HCT116 (cell line): ENCODE data around the gene IL19.

Source experiments
- CTCF ChIP-seq, 3 experiments: fragments of 200-600 bp in 1 of 3; sonication (generic) in 1 of 3; IDR thresholded peaks in 2 of 3; conservative IDR thresholded peaks in 1 of 3; 2 replicates each; pipeline ENCODE4 v1.5.1; 2012 to 2017; ENCODE audit warnings: low read depth in 2 of 3, low read length in 2 of 3, antibody characterized with exemption in 1 of 3, borderline replicate concordance in 1 of 3, control low read depth in 1 of 3, mild to moderate bottlenecking in 1 of 3, mixed read lengths in 1 of 3, mixed run types in 1 of 3, moderate library complexity in 1 of 3; ENCODE audit not compliant: insufficient read depth in 1 of 3
- EZH2 ChIP-seq: fragments of 200-600 bp; sonication (generic); IDR thresholded peaks from 2 replicates; pipeline ENCODE4 v1.6.1; 2017; ENCODE audit warnings: antibody characterized with exemption, mixed run types
- POLR2A ChIP-seq: IDR thresholded peaks from 2 replicates; pipeline ENCODE4 v1.7.0; 2011; ENCODE audit warnings: borderline replicate concordance; ENCODE audit not compliant: insufficient read depth, insufficient read length; ENCODE audit errors: extremely low read depth
- POLR2AphosphoS5 ChIP-seq: IDR thresholded peaks from 2 replicates; pipeline ENCODE4 v1.6.1; 2011; ENCODE audit warnings: mild to moderate bottlenecking, low read depth, low read length, moderate library complexity
- ZNF274 ChIP-seq: fragments of 200-500 bp; sonication (Bioruptor generic); IDR thresholded peaks from 2 replicates; pipeline ENCODE4 v1.6.1; 2014; ENCODE audit warnings: mild to moderate bottlenecking, low read depth, low read length, inconsistent platforms

- TF ChIP-seq CTCF (IDR thresholded peaks at IDR 0.05 in 2 of 3, conservative IDR thresholded peaks at IDR 0.05 in 1 of 3; ENCODE audit: borderline replicate concordance in 1 of 3, insufficient read depth in 1 of 3, low read depth in 2 of 3, low read length in 2 of 3) (no peak), POLR2A (no peak), EZH2 (no peak), POLR2AphosphoS5 (no peak), ZNF274 (no peak)
Observed at GRCh38 chr1:206850401-206850800, 79.8 kb downstream of the IL19 start.
